HEK293 (cell line): Measurements from ENCODE around the gene CENPS.

ENCODE experiments used
- CTCF ChIA-PET: fragments of 350-600 bp; formaldehyde crosslinking; extraction: SDS; loops from one replicate; lab custom pipeline; 2021; ENCODE audit warnings: antibody characterized with exemption; lab: Yijun Ruan, JAX
- POLR2A ChIA-PET: fragments of 300-600 bp; formaldehyde crosslinking; extraction: SDS; loops from one replicate; lab custom pipeline; 2020; ENCODE audit warnings: antibody characterized with exemption, inconsistent platforms; lab: Yijun Ruan, JAX
- H3K27ac ChIP-seq: fragments of 200-500 bp; sonication (Bioruptor generic); 2 replicates; pipeline ENCODE4 v1.5.1; 2014; ENCODE audit warnings: low read depth, low read length, control low read depth, inconsistent platforms; ENCODE audit errors: extremely low read depth
- H3K36me3 ChIP-seq, 2 experiments: fragments of 200-500 bp in 1 of 2; sonication (Bioruptor generic) in 1 of 2; 1 replicate in 1 of 2; 2 replicates in 1 of 2; pipeline ENCODE4 v1.5.1; 2014 to 2017; ENCODE audit warnings: inconsistent platforms in 2 of 2, low read length in 2 of 2; ENCODE audit not compliant: control insufficient read depth in 2 of 2, insufficient read depth in 1 of 2
- H3K4me1 ChIP-seq: fragments of 200-500 bp; sonication (Bioruptor generic); 2 replicates; pipeline ENCODE4 v1.5.1; 2014; ENCODE audit warnings: mild to moderate bottlenecking, low read length, inconsistent platforms; ENCODE audit not compliant: control insufficient read depth, insufficient read depth
- H3K4me3 ChIP-seq: 2 replicates; pipeline ENCODE4 v1.5.1; 2011; ENCODE audit warnings: low read depth, mild to moderate bottlenecking, control low read depth, low read length, moderate library complexity
- H3K9me3 ChIP-seq: fragments of 200-500 bp; sonication (Bioruptor generic); 2 replicates; pipeline ENCODE4 v1.5.1; 2014; ENCODE audit warnings: low read depth, low read length, inconsistent platforms; ENCODE audit not compliant: control insufficient read depth, insufficient read depth
- GLIS1 ChIP-seq: fragments of 450-650 bp; formaldehyde crosslinking; IDR thresholded peaks from 2 replicates; pipeline ENCODE4 v1.5.1; 2016; ENCODE audit warnings: missing biosample characterization, missing genetic modification characterization
- KLF16 ChIP-seq: fragments of 450-650 bp; formaldehyde crosslinking; IDR thresholded peaks from 2 replicates; pipeline ENCODE4 v1.5.1; 2017; ENCODE audit warnings: missing biosample characterization, missing genetic modification characterization
- SALL2 ChIP-seq: fragments of 450-650 bp; formaldehyde crosslinking; IDR thresholded peaks from 2 replicates; pipeline ENCODE4 v1.5.0; 2017; ENCODE audit warnings: missing biosample characterization, mild to moderate bottlenecking, missing genetic modification characterization, borderline replicate concordance
- SCRT2 ChIP-seq: fragments of 450-650 bp; formaldehyde crosslinking; IDR thresholded peaks from 2 replicates; pipeline ENCODE4 v1.5.1; 2016; ENCODE audit warnings: missing biosample characterization, missing genetic modification characterization
- SP7 ChIP-seq: fragments of 450-650 bp; formaldehyde crosslinking; IDR thresholded peaks from 2 replicates; pipeline ENCODE4 v1.5.1; 2016; ENCODE audit warnings: missing biosample characterization, missing genetic modification characterization
- TRIM28 ChIP-seq: IDR thresholded peaks from 2 replicates; pipeline ENCODE4 v1.6.1; 2011; ENCODE audit warnings: low read length, control low read depth, borderline replicate concordance
- ZBTB17 ChIP-seq: fragments of 450-650 bp; formaldehyde crosslinking; IDR thresholded peaks from 2 replicates; pipeline ENCODE4 v1.5.1; 2016; ENCODE audit warnings: missing biosample characterization, missing genetic modification characterization
- ZBTB7A ChIP-seq: fragments of 450-650 bp; formaldehyde crosslinking; IDR thresholded peaks from 2 replicates; pipeline ENCODE4 v1.5.1; 2016; ENCODE audit warnings: low read depth, missing biosample characterization, missing genetic modification characterization
- ZEB2 ChIP-seq: fragments of 450-650 bp; formaldehyde crosslinking; IDR thresholded peaks from 2 replicates; pipeline ENCODE4 v1.5.1; 2016; ENCODE audit warnings: missing biosample characterization, missing genetic modification characterization
- ZFHX2 ChIP-seq: fragments of 450-650 bp; formaldehyde crosslinking; conservative IDR thresholded peaks from 2 replicates; pipeline ENCODE4 v1.5.1; 2016; ENCODE audit warnings: missing biosample characterization, missing genetic modification characterization
- ZNF112 ChIP-seq: fragments of 450-650 bp; formaldehyde crosslinking; IDR thresholded peaks from 2 replicates; pipeline ENCODE4 v1.5.0; 2017; ENCODE audit warnings: missing biosample characterization, missing genetic modification characterization
- ZNF114 ChIP-seq: fragments of 450-650 bp; formaldehyde crosslinking; IDR thresholded peaks from 2 replicates; pipeline ENCODE4 v1.5.0; 2017; ENCODE audit warnings: missing biosample characterization, missing genetic modification characterization
- ZNF184 ChIP-seq: fragments of 450-650 bp; IDR thresholded peaks from 2 replicates; pipeline ENCODE4 v1.5.1; 2018; ENCODE audit warnings: missing biosample characterization, mild to moderate bottlenecking, missing genetic modification characterization
- ZNF214 ChIP-seq: fragments of 450-650 bp; formaldehyde crosslinking; IDR thresholded peaks from 2 replicates; pipeline ENCODE4 v1.5.1; 2017; ENCODE audit warnings: missing biosample characterization, mild to moderate bottlenecking, missing genetic modification characterization, borderline replicate concordance
- ZNF266 ChIP-seq: fragments of 450-650 bp; formaldehyde crosslinking; IDR thresholded peaks from 2 replicates; pipeline ENCODE4 v1.5.1; 2016; ENCODE audit warnings: missing biosample characterization, missing genetic modification characterization, low read depth
- ZNF366 ChIP-seq: fragments of 450-650 bp; formaldehyde crosslinking; conservative IDR thresholded peaks from 2 replicates; pipeline ENCODE4 v1.5.1; 2016; ENCODE audit warnings: missing biosample characterization, missing genetic modification characterization
- ZNF48 ChIP-seq: fragments of 450-650 bp; formaldehyde crosslinking; IDR thresholded peaks from 2 replicates; pipeline ENCODE4 v1.5.1; 2016; ENCODE audit warnings: missing biosample characterization, missing genetic modification characterization
- ZNF560 ChIP-seq: fragments of 450-650 bp; formaldehyde crosslinking; IDR thresholded peaks from 2 replicates; pipeline ENCODE4 v1.5.1; 2017; ENCODE audit warnings: missing biosample characterization, missing genetic modification characterization, borderline replicate concordance
- ZNF664 ChIP-seq: fragments of 450-650 bp; formaldehyde crosslinking; IDR thresholded peaks from 2 replicates; pipeline ENCODE4 v1.5.1; 2016; ENCODE audit warnings: missing biosample characterization, missing genetic modification characterization
- ZNF677 ChIP-seq: fragments of 450-650 bp; IDR thresholded peaks from 2 replicates; pipeline ENCODE4 v1.5.0; 2018; ENCODE audit warnings: missing biosample characterization, mild to moderate bottlenecking, missing genetic modification characterization, moderate library complexity
- ZNF830 ChIP-seq: fragments of 450-650 bp; IDR thresholded peaks from 2 replicates; pipeline ENCODE4 v1.5.0; 2018; ENCODE audit warnings: missing biosample characterization, missing genetic modification characterization, low read depth, mild to moderate bottlenecking, moderate library complexity
- TF ChIP-seq, protein P1 (sequence below): fragments of 450-650 bp; formaldehyde crosslinking; IDR thresholded peaks from 2 replicates; pipeline ENCODE4 v1.5.1; 2016; ENCODE audit warnings: missing biosample characterization, missing genetic modification characterization
- TF ChIP-seq, protein P2 (sequence below): fragments of 450-650 bp; formaldehyde crosslinking; conservative IDR thresholded peaks from 2 replicates; pipeline ENCODE4 v1.5.1; 2016; ENCODE audit warnings: low read depth, missing biosample characterization, missing genetic modification characterization
- TF ChIP-seq, protein P3 (sequence below): fragments of 450-650 bp; formaldehyde crosslinking; IDR thresholded peaks from 2 replicates; pipeline ENCODE4 v1.5.1; 2016; ENCODE audit warnings: missing biosample characterization, missing genetic modification characterization
- TF ChIP-seq, protein P4 (sequence below): sonication (generic); formaldehyde crosslinking; IDR thresholded peaks from 2 replicates; pipeline ENCODE4 v1.8.1; 2022; ENCODE audit warnings: mild to moderate bottlenecking, moderate library complexity, missing genetic modification reagents
- TF ChIP-seq, protein P5 (sequence below): fragments of 450-650 bp; formaldehyde crosslinking; optimal IDR thresholded peaks from 2 replicates; pipeline ENCODE3; 2016; ENCODE audit warnings: missing biosample characterization, mild to moderate bottlenecking, missing genetic modification characterization

The CENPS gene

DNA sequence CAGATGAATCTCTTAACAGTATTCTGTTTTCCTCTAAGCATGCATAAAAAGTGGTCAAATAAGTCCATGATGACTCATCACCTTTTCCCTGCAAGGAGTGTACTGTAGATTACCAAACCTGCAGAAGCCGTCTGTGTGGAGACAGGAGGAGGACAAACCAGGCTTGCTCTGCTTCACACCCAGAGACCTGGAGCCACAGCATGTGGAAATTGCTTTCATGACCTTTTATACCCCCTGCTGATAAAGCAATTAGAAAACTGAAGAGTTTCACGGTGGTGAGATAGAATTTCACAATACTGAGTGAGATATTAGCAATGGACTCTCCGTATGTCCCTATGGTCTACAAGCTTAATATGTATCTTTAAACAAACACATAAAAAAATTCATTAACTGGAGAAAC is 29.0 kb downstream of the CENPS start (continued):
- peak; percentile 75 for TF ChIP-seq GLIS1 (tag by site-specific recombination)
- TF ChIP-seq TRIM28: peak; percentile 31; the same call in 1 of the 2 replicates
- TF ChIP-seq KLF16 (tag by site-specific recombination): no peak
- TF ChIP-seq ZNF184 (tag by site-specific recombination): 0 out of 2 replicates have a peak, but pooled peaks have one; percentile 36
- TF ChIP-seq, protein P1, sequence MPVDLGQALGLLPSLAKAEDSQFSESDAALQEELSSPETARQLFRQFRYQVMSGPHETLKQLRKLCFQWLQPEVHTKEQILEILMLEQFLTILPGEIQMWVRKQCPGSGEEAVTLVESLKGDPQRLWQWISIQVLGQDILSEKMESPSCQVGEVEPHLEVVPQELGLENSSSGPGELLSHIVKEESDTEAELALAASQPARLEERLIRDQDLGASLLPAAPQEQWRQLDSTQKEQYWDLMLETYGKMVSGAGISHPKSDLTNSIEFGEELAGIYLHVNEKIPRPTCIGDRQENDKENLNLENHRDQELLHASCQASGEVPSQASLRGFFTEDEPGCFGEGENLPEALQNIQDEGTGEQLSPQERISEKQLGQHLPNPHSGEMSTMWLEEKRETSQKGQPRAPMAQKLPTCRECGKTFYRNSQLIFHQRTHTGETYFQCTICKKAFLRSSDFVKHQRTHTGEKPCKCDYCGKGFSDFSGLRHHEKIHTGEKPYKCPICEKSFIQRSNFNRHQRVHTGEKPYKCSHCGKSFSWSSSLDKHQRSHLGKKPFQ (tag by site-specific recombination): peak; percentile 84; the same call in 1 of the 2 replicates
- TF ChIP-seq, protein P2, sequence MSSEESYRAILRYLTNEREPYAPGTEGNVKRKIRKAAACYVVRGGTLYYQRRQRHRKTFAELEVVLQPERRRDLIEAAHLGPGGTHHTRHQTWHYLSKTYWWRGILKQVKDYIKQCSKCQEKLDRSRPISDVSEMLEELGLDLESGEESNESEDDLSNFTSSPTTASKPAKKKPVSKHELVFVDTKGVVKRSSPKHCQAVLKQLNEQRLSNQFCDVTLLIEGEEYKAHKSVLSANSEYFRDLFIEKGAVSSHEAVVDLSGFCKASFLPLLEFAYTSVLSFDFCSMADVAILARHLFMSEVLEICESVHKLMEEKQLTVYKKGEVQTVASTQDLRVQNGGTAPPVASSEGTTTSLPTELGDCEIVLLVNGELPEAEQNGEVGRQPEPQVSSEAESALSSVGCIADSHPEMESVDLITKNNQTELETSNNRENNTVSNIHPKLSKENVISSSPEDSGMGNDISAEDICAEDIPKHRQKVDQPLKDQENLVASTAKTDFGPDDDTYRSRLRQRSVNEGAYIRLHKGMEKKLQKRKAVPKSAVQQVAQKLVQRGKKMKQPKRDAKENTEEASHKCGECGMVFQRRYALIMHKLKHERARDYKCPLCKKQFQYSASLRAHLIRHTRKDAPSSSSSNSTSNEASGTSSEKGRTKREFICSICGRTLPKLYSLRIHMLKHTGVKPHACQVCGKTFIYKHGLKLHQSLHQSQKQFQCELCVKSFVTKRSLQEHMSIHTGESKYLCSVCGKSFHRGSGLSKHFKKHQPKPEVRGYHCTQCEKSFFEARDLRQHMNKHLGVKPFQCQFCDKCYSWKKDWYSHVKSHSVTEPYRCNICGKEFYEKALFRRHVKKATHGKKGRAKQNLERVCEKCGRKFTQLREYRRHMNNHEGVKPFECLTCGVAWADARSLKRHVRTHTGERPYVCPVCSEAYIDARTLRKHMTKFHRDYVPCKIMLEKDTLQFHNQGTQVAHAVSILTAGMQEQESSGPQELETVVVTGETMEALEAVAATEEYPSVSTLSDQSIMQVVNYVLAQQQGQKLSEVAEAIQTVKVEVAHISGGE (tag by site-specific recombination): no peak
- TF ChIP-seq, protein P3, sequence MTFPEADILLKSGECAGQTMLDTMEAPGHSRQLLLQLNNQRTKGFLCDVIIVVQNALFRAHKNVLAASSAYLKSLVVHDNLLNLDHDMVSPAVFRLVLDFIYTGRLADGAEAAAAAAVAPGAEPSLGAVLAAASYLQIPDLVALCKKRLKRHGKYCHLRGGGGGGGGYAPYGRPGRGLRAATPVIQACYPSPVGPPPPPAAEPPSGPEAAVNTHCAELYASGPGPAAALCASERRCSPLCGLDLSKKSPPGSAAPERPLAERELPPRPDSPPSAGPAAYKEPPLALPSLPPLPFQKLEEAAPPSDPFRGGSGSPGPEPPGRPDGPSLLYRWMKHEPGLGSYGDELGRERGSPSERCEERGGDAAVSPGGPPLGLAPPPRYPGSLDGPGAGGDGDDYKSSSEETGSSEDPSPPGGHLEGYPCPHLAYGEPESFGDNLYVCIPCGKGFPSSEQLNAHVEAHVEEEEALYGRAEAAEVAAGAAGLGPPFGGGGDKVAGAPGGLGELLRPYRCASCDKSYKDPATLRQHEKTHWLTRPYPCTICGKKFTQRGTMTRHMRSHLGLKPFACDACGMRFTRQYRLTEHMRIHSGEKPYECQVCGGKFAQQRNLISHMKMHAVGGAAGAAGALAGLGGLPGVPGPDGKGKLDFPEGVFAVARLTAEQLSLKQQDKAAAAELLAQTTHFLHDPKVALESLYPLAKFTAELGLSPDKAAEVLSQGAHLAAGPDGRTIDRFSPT (tag by site-specific recombination): peak; percentile 72; the same call in 1 of the 2 replicates
- peak; percentile 60; the same call in 1 of the 2 replicates for TF ChIP-seq ZNF366 (tag by site-specific recombination)
- TF ChIP-seq ZNF266 (tag by site-specific recombination): no peak
- peak; percentile 43; the same call in 1 of the 2 replicates for TF ChIP-seq ZEB2 (tag by site-specific recombination)
- TF ChIP-seq SP7 (tag by site-specific recombination): peak; percentile 68
- peak; percentile 89 for TF ChIP-seq ZBTB17
- TF ChIP-seq SALL2 (tag by site-specific recombination): no peak

DNA sequence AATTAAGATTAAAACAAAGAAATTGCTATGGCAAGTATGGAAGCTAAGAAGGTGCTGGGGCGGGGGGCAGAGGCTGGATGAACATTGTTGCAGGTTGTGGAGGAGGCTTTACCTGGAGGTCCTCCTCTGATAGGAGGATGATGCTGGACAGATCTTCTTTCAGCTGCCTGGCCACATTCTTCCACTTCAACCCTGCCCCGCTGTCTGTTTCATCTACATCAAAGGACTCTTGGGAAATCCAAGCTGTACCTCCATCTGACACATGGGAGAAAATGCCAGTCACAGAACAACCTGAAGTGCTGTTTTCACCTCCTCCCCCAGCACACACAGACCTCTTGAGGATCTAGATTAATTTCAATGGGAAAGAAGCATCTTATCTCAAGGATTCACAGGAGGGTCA is 36.8 kb downstream of the CENPS start:
- Histone ChIP-seq H3K4me3 (no peak overlapping the region), H3K27ac (no peak overlapping the region), H3K9me3 (no peaks in the 10 kb centered on the region), H3K4me1 (no peaks in the 10 kb centered on the region), H3K36me3 (peaks cover 54 to 80% of the 10 kb centered on the region in 2 experiments)
- CTCF ChIA-PET: no interaction called here
- TF ChIP-seq ZNF830 (tag by site-specific recombination): no peak
- no peak for TF ChIP-seq SCRT2 (tag by site-specific recombination)
- TF ChIP-seq ZBTB7A (tag by site-specific recombination): no peak
- no peak for TF ChIP-seq ZNF48 (tag by site-specific recombination)
- TF ChIP-seq, protein P4, sequence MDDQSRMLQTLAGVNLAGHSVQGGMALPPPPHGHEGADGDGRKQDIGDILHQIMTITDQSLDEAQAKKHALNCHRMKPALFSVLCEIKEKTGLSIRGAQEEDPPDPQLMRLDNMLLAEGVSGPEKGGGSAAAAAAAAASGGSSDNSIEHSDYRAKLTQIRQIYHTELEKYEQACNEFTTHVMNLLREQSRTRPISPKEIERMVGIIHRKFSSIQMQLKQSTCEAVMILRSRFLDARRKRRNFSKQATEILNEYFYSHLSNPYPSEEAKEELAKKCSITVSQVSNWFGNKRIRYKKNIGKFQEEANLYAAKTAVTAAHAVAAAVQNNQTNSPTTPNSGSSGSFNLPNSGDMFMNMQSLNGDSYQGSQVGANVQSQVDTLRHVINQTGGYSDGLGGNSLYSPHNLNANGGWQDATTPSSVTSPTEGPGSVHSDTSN: no peak
- no peak for TF ChIP-seq ZNF114 (tag by site-specific recombination)
- TF ChIP-seq, protein P5, sequence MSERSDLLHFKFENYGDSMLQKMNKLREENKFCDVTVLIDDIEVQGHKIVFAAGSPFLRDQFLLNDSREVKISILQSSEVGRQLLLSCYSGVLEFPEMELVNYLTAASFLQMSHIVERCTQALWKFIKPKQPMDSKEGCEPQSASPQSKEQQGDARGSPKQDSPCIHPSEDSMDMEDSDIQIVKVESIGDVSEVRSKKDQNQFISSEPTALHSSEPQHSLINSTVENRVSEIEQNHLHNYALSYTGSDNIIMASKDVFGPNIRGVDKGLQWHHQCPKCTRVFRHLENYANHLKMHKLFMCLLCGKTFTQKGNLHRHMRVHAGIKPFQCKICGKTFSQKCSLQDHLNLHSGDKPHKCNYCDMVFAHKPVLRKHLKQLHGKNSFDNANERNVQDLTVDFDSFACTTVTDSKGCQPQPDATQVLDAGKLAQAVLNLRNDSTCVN (tag by site-specific recombination): no peak
- TF ChIP-seq ZNF112 (tag by site-specific recombination): no peak
- TF ChIP-seq ZNF214 (tag by site-specific recombination): no peak
- TF ChIP-seq ZNF560 (tag by site-specific recombination): no peak
- TF ChIP-seq ZNF664: no peak
- TF ChIP-seq ZNF677: no peak
- TF ChIP-seq ZFHX2 (tag by site-specific recombination): no peak
- POLR2A ChIA-PET: no interaction called here
